ENCODE measurements around the gene SMARCC2.

Gene SMARCC2

DNA sequence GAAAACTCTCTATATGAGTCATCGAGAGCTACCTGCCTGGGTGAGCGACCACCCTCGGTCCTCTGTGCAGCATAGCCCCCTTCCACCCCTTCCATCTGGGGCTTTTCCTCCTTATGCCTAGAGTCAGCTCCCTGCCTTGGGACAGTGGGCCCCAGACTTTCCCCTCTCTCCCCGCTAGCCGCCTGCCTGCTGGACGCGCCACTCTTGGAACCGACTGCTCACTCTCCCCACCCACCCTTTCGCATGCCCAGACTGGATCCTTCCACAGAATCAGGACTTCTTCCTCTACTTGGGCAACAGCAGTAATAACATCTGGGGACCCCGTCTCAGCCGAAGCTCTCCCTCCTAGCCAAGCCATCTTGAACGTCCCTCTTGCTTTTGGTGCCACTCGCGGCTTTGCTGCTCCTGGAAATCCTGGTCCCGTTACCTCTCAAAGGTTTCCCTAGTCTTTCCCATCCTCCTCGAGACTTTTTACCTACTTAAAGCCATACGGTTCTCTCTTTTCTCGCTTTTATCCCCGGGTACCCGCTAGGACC is 60.5 kb downstream of the SMARCC2 start:
- Histone ChIP-seq H3K36me3 (peaks cover 14% of the 10 kb centered on the region), H3K9me3 (no peaks in the 10 kb centered on the region), H3K4me1 (ENCODE audit: control insufficient read depth in 1 of 2, insufficient read depth in 1 of 2, low read depth in 1 of 2, low read length in 1 of 2) (peaks cover 65 to 66% of the 10 kb centered on the region in 2 experiments), H3K27me3 (no peaks in the 10 kb centered on the region), H3K27ac (peak overlapping the region; percentile 89), H3K4me3 (ENCODE audit: low read depth in 1 of 2, low read length in 1 of 2) (peak overlapping the region; percentile 73 to 89)
- TF ChIP-seq CTCF (IDR thresholded peaks at IDR 0.05) = no peak

- H3K27ac ChIP-seq = peak within 1 kb of the TSS; percentile 89
- peaks cover 63% of the 10 kb centered on the region in 2 experiments for H3K4me1 ChIP-seq (ENCODE audit: control insufficient read depth in 1 of 2, insufficient read depth in 1 of 2, low read depth in 1 of 2, low read length in 1 of 2)
- no peaks in the 10 kb centered on the region for H3K9me3 ChIP-seq
- H3K4me3 ChIP-seq (ENCODE audit: low read depth in 1 of 2, low read length in 1 of 2) = peak within 1 kb of the TSS; percentile 73 to 89
- no peaks in the 10 kb centered on the region for H3K27me3 ChIP-seq
- peaks cover 14% of the 10 kb centered on the region for H3K36me3 ChIP-seq
- TF ChIP-seq CTCF (IDR thresholded peaks at IDR 0.05) = peak; percentile 54
Observed at GRCh38 chr12:56127888-56128669, 61.2 kb downstream of the SMARCC2 start, which contains the start of gene ESYT1. TSS of gene ESYT1 (plus strand) at chr12:56128267. CDS start at chr12:56128320, 53 bp downstream.

DNA sequence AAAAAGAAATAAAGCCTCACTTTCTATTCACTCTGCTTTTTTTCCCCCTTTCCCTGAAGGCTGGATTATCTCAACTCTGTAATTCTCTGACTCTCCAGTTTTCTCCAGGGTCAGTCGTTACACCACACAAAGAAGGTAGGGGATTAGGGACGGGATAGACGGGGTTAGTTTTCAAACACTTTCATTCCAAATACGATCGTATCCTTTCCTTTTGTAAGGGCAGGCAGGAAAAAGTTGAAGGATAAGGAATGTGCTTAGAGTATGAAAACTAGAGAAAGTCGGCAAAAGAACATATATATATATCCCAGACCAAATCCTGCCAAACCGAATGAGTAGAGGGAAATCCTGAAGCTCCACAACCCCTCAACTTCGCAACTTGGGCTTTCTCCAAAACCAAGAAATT is 61.8 kb downstream of the SMARCC2 start:
- Histone ChIP-seq H3K27me3 (no peaks in the 10 kb centered on the region), H3K36me3 (peaks cover 14% of the 10 kb centered on the region), H3K27ac (peak overlapping the region; percentile 89), H3K4me3 (ENCODE audit: low read depth in 1 of 2, low read length in 1 of 2) (peak overlapping the region; percentile 73 to 89), H3K4me1 (ENCODE audit: control insufficient read depth in 1 of 2, insufficient read depth in 1 of 2, low read depth in 1 of 2, low read length in 1 of 2) (peaks cover 62% of the 10 kb centered on the region in 2 experiments), H3K9me3 (no peaks in the 10 kb centered on the region)
- TF ChIP-seq CTCF (IDR thresholded peaks at IDR 0.05) = no peak

GRCh38 chr12:56126732-56127239 is 62.5 kb downstream of the SMARCC2 start:
- peak overlapping the region in 1 of 2 experiments; percentile 89 for H3K4me3 ChIP-seq (ENCODE audit: low read depth in 1 of 2, low read length in 1 of 2)
- TF ChIP-seq CTCF (IDR thresholded peaks at IDR 0.05) = no peak

DNA sequence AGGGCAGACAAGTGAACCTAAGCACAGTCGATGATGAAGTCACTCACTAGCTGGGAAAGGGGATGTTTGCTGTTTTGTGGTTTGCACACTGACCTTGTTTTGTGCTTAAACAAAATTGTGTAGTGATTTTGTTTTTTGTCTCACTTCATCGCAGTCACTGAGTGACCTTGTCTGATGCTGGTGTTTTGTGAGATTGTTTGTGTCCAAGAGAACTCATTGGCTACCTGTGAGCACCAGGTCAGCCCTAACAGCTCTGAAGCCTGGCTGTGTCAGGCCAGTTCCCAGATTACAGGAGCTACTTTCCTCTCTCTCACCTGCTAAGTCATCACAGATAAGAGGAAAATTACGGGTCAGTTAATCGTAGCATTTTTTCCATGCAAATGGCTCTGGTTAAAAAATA is 65.2 kb downstream of the SMARCC2 start:
- no peaks in the 10 kb centered on the region for H3K27me3 ChIP-seq
- peaks cover 55 to 61% of the 10 kb centered on the region in 2 experiments for H3K4me1 ChIP-seq (ENCODE audit: control insufficient read depth in 1 of 2, insufficient read depth in 1 of 2, low read depth in 1 of 2, low read length in 1 of 2)
- H3K27ac ChIP-seq = peak overlapping the region; percentile 89
- no peak for TF ChIP-seq CTCF (IDR thresholded peaks at IDR 0.05)
- H3K9me3 ChIP-seq = no peaks in the 10 kb centered on the region
- H3K4me3 ChIP-seq (ENCODE audit: low read depth in 1 of 2, low read length in 1 of 2) = no peak overlapping the region
- peaks cover 23% of the 10 kb centered on the region for H3K36me3 ChIP-seq

More at GRCh38 chr12:56126732-56127239, 62.5 kb downstream of the SMARCC2 start:
- Histone ChIP-seq H3K27me3 (no peaks in the 10 kb centered on the region), H3K4me1 (ENCODE audit: control insufficient read depth in 1 of 2, insufficient read depth in 1 of 2, low read depth in 1 of 2, low read length in 1 of 2) (peaks cover 62% of the 10 kb centered on the region in 2 experiments), H3K27ac (peak overlapping the region; percentile 89), H3K9me3 (no peaks in the 10 kb centered on the region), H3K36me3 (peaks cover 14% of the 10 kb centered on the region)
